Cardiac septum (tissue), 1 donor: ENCODE measurements around the gene PALLD. TPM values are rescaled to one million over a fixed set of nuclear protein-coding genes. Genes with fewer than 3 reads are reported as not detected.

Experiments used
- DNase-seq: peaks from one replicate; pipeline ENCODE4 v3.0.0-alpha.2; 2020; ENCODE audit warnings: low spot score
- intact Hi-C: fragments of 100-400 bp; cut with DNase I; formaldehyde crosslinking; loops from one replicate; pipeline ENCODE4 v1.14.0; 2022
- total RNA-seq: library from RNA; stranded (reverse); fragmentation: NEBNext Ultra II Directional; extraction: Animal tissue kit (Norgen Biotek cat#: 25700); gene quantifications from one replicate; pipeline ENCODE4 v1.2.1, GENCODE V29; 2021
- donor health status: DM: no; HTN: no; CAD: no.

Gene PALLD
- total RNA-seq, 1 donor from 2014 or later, result 705 TPM

- intact Hi-C loops, result no loop called here
- no peak for DNase-seq
These were observed 235.9 kb downstream of the PALLD start for GRCh38 chr4:168732714-168733113.

DNA sequence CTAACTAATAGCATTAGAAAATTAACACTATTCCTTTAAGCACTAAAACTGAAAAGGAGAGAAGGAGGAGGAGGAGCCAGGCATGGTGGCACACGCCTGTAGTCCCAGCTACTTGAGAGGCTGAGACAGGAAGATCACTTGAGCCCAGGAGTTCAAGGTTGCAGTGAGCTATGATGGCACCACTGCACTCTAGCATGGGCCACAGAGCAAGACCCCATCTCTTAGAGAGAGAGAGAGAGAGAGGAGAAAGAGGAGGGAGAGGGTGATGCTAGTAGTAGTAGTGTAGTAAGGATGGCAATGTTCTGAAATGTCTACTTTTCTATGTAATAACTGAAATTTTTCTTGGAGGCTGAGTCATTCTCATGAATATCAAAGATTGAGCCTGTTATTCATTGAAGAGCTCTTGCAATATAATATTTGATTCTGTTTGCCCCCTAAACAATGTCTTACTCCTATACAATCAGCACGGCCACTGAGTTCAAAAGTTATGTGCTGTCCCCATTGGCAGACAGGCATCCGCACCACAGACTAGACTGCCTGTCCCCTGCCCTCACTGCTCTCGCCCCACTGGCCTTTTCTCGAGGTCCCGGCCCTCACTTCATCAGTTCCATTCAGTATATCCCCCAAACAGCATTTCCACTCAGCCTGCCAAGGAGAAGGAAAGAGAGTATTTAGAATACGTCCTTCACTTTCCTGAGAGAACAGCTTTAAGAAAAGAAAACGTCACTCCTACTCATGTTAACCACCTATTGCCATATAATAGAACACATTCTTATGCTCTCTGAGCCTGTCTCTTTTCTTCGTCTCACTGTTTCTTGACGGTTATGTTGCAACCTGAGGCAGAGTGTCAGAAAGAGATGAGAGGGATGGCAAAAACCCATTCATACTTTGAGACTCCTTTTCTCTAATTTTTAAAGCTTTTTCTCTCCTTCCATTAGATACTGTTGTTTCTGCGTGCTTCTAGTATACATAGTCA lies 238.1 kb downstream of the PALLD start:
- DNase-seq, result no peak
- intact Hi-C loops, result no loop called here

GRCh38 chr4:168735735-168736134 lies 238.9 kb downstream of the PALLD start:
- no peak for DNase-seq
- intact Hi-C loops, result no loop called here

DNA sequence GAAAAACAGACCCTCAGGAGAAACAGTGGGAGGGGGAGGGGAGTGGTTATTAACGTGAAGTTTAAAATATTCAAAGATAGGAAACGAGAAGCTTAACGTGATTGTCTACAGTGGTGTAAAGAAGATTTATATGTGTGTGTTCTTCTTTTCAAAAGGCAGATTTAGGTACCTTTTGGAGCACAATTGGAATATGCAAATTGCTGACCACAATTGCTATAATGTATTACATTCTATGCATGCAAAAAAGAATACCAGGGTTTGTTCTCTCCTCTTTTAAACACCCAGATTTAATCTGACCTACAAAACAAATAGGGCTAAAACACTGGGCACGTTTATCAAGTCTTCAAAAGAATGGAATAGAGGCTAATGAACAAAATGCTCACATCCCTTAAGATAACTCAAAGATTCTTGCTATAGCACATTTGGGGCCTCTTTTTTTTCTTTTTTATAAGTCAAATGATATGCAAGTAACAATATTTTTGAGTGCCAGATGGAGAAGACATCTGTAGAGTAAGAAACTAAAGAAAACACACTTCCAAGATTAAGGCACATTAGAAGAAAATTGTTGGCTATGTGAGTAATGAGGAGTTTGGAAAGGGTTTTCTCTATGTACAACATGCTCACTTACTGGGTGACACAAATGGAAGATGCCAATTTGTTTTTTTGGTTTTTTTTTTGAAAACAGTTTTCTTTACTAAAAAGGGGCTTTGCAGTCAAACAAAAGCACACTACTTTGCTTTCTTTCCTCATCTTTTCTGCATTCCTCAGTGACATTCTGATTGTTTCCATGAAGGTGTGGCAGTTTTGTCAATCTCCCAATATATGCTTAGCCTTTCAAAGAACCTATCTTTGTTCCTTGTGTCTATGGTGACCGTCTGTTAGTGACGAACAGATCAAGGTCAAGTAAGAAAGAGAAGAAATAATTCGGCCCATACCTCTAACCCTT lies 240.3 kb downstream of the PALLD start:
- DNase-seq, result no peak
- intact Hi-C loops, result no loop called here

GRCh38 chr4:168737806-168738172 lies 240.9 kb downstream of the PALLD start:
- intact Hi-C loops, result no loop called here
- no peak for DNase-seq

- DNase-seq, result no peak
- intact Hi-C loops, result no loop called here
These were observed 243.0 kb downstream of the PALLD start for GRCh38 chr4:168739886-168740285.

- no peak for DNase-seq
- intact Hi-C loops, result no loop called here
These were observed 243.8 kb downstream of the PALLD start for GRCh38 chr4:168740691-168741090.

GRCh38 chr4:168741281-168742173 lies 244.7 kb downstream of the PALLD start:
- DNase-seq, result no peak

GRCh38 chr4:168743131-168743530 lies 246.3 kb downstream of the PALLD start:
- DNase-seq, result no peak
- intact Hi-C loops, result no loop called here

More at GRCh38 chr4:168741281-168742173, 244.7 kb downstream of the PALLD start:
- intact Hi-C loops, result no loop called here

DNA sequence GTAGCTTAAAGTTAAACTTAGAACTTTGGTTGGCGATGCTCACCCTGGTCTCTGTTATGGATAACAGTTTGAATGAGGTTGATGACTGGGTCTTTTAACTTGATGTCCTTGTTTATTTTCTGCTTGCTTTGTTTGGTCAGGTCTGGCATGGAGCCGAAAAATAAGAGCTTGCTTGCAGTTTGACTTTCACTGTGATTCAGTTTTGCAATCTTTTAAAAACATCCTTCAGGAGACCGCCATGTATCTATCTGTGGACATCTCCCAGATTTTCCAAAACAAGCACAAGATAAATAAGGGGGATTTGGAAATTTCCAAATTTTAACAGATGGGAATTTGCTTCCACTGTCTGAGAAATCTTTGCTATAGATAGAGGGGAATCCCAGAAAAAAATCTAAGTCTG lies 246.7 kb downstream of the PALLD start:
- DNase-seq, result no peak
- intact Hi-C loops, result no loop called here

DNA sequence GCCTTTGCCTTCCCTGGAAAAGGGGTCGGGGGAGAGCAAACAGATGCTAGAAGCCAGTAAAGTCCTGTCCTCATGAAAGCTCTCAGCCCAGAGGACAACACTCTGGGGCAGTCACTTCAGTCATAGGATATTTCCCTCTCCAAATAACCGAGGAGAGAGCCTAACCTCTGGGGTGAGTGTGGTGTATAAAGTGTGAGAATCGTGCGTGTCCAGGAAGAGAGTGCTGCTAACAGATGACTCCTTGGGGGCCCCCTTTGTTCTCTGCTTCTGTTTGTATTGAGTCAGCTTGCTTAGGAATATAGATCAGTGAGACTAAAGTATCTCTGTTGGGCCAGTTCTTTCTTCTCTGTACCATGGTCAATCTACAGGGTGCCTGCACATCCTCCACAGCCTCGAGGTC lies 247.2 kb downstream of the PALLD start:
- intact Hi-C loops, result no loop called here
- DNase-seq, result no peak

DNA sequence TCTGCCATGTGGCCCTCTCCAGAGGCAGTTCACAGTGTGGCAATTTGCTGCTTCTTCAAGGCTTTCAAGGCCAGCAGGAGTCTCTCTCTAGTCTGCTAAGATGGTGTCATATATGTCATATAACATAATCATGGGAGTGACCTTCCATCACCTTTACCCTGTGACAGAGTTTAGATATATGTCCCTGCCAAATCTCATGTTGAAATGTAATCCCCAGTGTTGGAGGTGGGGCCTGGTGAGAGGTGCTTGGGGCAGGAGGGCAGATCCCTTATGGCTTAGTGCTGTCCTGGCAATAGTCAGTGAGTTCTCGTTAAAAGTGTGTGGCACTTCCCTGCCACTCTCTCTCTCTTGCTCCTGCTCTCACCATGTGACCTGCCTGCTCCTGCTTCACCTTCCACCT lies 252.0 kb downstream of the PALLD start:
- no peak for DNase-seq
- intact Hi-C loops, result no loop called here

DNA sequence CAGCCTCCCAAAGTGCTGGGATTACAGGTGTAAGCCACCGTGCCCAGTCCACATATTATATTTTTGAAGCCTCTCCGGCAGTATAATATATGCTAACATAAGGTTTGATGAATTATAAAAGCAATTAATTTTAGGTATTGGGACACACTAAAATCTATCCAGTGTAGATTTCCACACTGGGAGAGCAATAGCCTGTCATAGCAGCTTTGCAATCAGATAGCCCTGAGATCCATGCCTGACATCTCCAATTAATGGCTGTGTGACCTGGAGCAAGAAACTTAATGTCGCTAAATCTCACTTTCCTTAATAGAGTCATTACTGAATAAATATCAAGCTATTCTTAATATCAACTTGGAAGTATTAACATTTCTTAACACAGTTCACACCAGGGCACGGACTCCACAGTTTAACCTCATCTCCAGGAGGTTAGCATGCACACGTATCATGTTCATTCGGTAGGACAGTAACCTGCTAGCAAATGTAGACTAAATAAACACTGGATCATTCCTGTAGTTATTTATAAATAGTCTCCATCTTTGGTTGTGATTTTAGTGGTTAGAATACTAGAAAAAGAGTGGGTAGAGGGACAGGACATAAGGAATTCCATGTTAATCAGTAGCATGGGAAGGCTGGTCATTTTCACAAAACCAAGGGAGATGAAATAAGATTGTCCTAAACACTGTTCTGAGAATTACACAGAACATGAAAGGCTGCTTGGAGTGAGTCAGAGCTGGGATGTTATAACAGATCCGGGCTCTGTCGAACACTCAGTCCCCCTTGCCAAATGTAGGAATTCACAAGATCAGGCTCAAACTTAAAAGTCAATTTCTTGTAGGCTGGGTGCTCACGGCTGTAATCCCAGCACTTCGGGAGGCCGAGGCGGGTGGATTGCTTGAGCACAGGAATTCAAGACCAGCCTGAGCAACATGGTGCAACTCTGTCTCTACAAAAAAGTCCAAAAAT lies 254.7 kb downstream of the PALLD start:
- no peak for DNase-seq
- intact Hi-C loops, result no loop called here

DNA sequence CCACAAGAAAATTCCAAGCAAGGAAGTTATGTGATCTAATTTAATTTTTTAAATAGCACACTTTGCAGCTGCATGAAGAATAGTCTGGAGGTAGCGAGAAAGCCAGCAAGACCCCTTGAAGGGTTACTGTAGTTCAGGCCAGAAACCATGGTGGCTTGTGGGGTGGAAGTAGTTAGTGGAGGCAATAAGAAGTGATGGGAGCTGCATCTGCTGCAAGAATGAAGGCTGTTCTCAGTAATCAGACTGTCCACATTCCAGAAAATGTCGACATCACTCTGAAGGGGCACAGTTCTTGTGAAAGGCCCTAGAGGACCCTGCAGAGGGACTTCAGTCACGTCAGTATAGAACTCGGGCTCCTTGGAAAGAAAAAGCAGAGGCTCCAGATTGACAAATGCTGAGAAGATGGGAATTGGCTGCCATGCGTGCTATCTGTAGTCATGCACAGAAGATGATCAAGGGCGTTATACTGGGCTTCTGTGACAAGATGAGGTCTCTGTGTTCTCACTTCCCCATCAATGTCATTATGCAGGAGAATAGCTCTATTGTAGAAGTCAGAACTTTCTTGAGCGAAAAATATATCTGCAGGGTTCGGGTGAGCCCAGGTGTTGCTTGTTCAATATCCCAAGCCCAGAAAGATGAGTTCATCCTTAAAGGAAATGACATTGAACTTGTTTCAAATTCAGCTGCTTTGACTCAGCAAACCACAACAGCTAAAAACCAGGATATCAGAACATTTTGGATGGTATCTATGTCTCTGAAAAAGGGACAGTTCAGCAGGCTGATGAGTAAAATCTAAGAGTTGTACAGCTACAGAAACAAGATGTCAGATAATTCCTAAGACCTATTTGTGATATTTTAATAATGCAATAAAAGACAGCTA lies 259.0 kb downstream of the PALLD start:
- intact Hi-C loops, result no loop called here
- DNase-seq, result no peak

- no peak for DNase-seq
- intact Hi-C loops, result no loop called here
These were observed 260.6 kb downstream of the PALLD start for GRCh38 chr4:168757500-168757899.

GRCh38 chr4:168758351-168758876 lies 261.6 kb downstream of the PALLD start:
- no peak for DNase-seq
- intact Hi-C loops, result no loop called here

DNA sequence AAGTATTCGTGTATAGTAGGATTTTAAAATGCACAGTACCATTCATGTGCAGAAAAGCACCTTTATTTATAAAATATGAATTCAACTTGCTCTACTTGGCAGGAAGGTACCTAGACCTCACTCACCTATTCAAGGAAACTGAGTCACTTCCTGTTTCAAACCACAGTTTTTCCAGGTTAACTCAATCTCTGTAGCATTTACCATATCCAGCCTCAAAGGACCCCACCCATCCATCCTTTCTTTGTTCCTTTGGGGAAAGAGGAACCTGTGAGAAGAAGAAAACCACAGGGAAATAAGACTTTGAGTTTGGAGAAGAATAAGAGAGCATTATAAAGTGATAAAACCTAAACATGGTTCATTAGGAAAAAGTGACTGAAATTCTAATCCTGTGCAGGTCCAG lies 262.5 kb downstream of the PALLD start:
- DNase-seq, result no peak
- intact Hi-C loops, result no loop called here
